H9 (cell line): ENCODE data around the gene LECT2. TPM values are rescaled to one million over a fixed set of nuclear protein-coding genes. Genes with fewer than 3 reads are reported as not detected.

Experiments
- DNase-seq: peaks from one replicate; pipeline ENCODE4 v3.0.0-alpha.2; 2017
- H2AFZ ChIP-seq: one replicate; pipeline ENCODE4 v1.6.1; 2013; ENCODE audit warnings: mild to moderate bottlenecking, low read length, control low read depth, moderate library complexity
- H2AK5ac ChIP-seq: 2 replicates; pipeline ENCODE4 v1.6.1; 2013; ENCODE audit warnings: low read length, control low read depth, mixed read lengths; ENCODE audit not compliant: insufficient read length
- H2BK120ac ChIP-seq: one replicate; pipeline ENCODE4 v1.6.1; 2013; ENCODE audit warnings: low read depth, mild to moderate bottlenecking, low read length, control low read depth, inconsistent platforms; ENCODE audit not compliant: poor library complexity, severe bottlenecking
- H2BK12ac ChIP-seq: 2 replicates; pipeline ENCODE4 v1.6.1; 2013; ENCODE audit warnings: low read length, control low read depth, mixed read lengths, low read depth; ENCODE audit not compliant: insufficient read length
- H2BK15ac ChIP-seq: 2 replicates; pipeline ENCODE4 v1.6.1; 2013; ENCODE audit warnings: low read depth, low read length, control low read depth
- H2BK20ac ChIP-seq: one replicate; pipeline ENCODE4 v1.6.1; 2013; ENCODE audit warnings: low read depth, mild to moderate bottlenecking, low read length, control low read depth, inconsistent platforms; ENCODE audit not compliant: poor library complexity, severe bottlenecking
- H2BK5ac ChIP-seq: 2 replicates; pipeline ENCODE4 v1.6.1; 2013; ENCODE audit warnings: low read length, control low read depth, mixed read lengths; ENCODE audit not compliant: insufficient read length
- H3K14ac ChIP-seq: 2 replicates; pipeline ENCODE4 v1.6.1; 2013; ENCODE audit warnings: low read length, control low read depth; ENCODE audit not compliant: insufficient read depth
- H3K18ac ChIP-seq: 2 replicates; pipeline ENCODE4 v1.6.1; 2013; ENCODE audit warnings: low read depth, mild to moderate bottlenecking, mixed read lengths, low read length, control low read depth; ENCODE audit not compliant: insufficient read length
- H3K23ac ChIP-seq: 2 replicates; pipeline ENCODE4 v1.6.1; 2013; ENCODE audit warnings: low read length, control low read depth, mixed read lengths, low read depth; ENCODE audit not compliant: insufficient read length
- H3K23me2 ChIP-seq: 2 replicates; pipeline ENCODE4 v1.6.1; 2013; ENCODE audit warnings: low read depth, mild to moderate bottlenecking, mixed read lengths, low read length, control low read depth; ENCODE audit not compliant: insufficient read length, poor library complexity, severe bottlenecking
- H3K27ac ChIP-seq: 2 replicates; pipeline ENCODE4 v1.5.1; 2013; ENCODE audit warnings: low read length, control low read depth, mixed read lengths, low read depth; ENCODE audit not compliant: insufficient read length
- H3K27me3 ChIP-seq: 2 replicates; pipeline ENCODE4 v1.6.1; 2013; ENCODE audit warnings: low read length, control low read depth, inconsistent platforms; ENCODE audit not compliant: insufficient read depth
- H3K4ac ChIP-seq: 2 replicates; pipeline ENCODE4 v1.6.1; 2013; ENCODE audit warnings: low read depth, mild to moderate bottlenecking, control low read depth, inconsistent platforms, low read length, moderate library complexity
- H3K4me1 ChIP-seq: 2 replicates; pipeline ENCODE4 v1.6.1; 2013; ENCODE audit warnings: low read length, control low read depth, inconsistent platforms; ENCODE audit not compliant: insufficient read depth
- H3K4me2 ChIP-seq: 2 replicates; pipeline ENCODE4 v1.6.1; 2013; ENCODE audit warnings: low read length, control low read depth, mixed read lengths; ENCODE audit not compliant: insufficient read length, insufficient read depth
- H3K56ac ChIP-seq: 2 replicates; pipeline ENCODE4 v1.6.1; 2013; ENCODE audit warnings: low read depth, mild to moderate bottlenecking, mixed read lengths, low read length, control low read depth; ENCODE audit not compliant: insufficient read length
- H3K79me1 ChIP-seq: 2 replicates; pipeline ENCODE4 v1.6.1; 2013; ENCODE audit warnings: low read depth, mild to moderate bottlenecking, moderate library complexity, low read length, control low read depth, inconsistent platforms; ENCODE audit not compliant: insufficient read depth, poor library complexity, severe bottlenecking
- H3K79me2 ChIP-seq: 2 replicates; pipeline ENCODE4 v1.6.1; 2013; ENCODE audit warnings: low read length, control low read depth, inconsistent platforms; ENCODE audit not compliant: insufficient read depth
- H3K9ac ChIP-seq: 2 replicates; pipeline ENCODE4 v1.6.1; 2013; ENCODE audit warnings: low read length, control low read depth, mixed read lengths; ENCODE audit not compliant: insufficient read length; ENCODE audit errors: extremely low read depth
- H3K9me3 ChIP-seq: one replicate; pipeline ENCODE4 v1.6.1; 2013; ENCODE audit warnings: low read depth, low read length, inconsistent platforms; ENCODE audit not compliant: control insufficient read depth
- H3T11ph ChIP-seq: one replicate; pipeline ENCODE4 v1.6.1; 2013; ENCODE audit warnings: mild to moderate bottlenecking, low read length, control low read depth, inconsistent platforms
- H4K20me1 ChIP-seq: one replicate; pipeline ENCODE4 v1.6.1; 2013; ENCODE audit not compliant: control insufficient read depth, insufficient read length, insufficient read depth
- H4K5ac ChIP-seq: 2 replicates; pipeline ENCODE4 v1.6.1; 2013; ENCODE audit warnings: low read depth, mild to moderate bottlenecking, mixed read lengths, low read length, control low read depth; ENCODE audit not compliant: insufficient read length
- H4K8ac ChIP-seq: replicated peaks from 2 replicates; pipeline ENCODE4 v1.6.1; 2013; ENCODE audit warnings: low read length, control low read depth, mixed read lengths, low read depth; ENCODE audit not compliant: insufficient read length
- H4K91ac ChIP-seq: 2 replicates; pipeline ENCODE4 v1.6.1; 2013; ENCODE audit warnings: low read depth, mild to moderate bottlenecking, moderate library complexity, mixed read lengths, low read length, control low read depth; ENCODE audit not compliant: insufficient read length
- H3K27ac Mint-ChIP-seq, 3 experiments: 2 replicates in 2 of 3; 3 replicates in 1 of 3; pipeline ENCODE4 v1.8.0; 2020 to 2021; ENCODE audit warnings: mixed read lengths in 3 of 3, mild to moderate bottlenecking in 1 of 3, moderate library complexity in 1 of 3
- H3K27me3 Mint-ChIP-seq: 2 replicates; pipeline ENCODE4 v1.8.0; 2021; ENCODE audit warnings: low read depth, mild to moderate bottlenecking, moderate library complexity, mixed read lengths
- H3K36me3 Mint-ChIP-seq, 3 experiments: 2 replicates in 2 of 3; 3 replicates in 1 of 3; pipeline ENCODE4 v1.8.0; 2020 to 2021; ENCODE audit warnings: low read depth in 3 of 3, mixed read lengths in 3 of 3; ENCODE audit not compliant: insufficient read depth in 1 of 3
- H3K4me1 Mint-ChIP-seq, 2 experiments: 2 replicates each; pipeline ENCODE4 v1.8.0; 2020; ENCODE audit warnings: mixed read lengths in 2 of 2
- H3K4me3 Mint-ChIP-seq, 2 experiments: 2 replicates in 1 of 2; 3 replicates in 1 of 2; pipeline ENCODE4 v1.8.0; 2020 to 2021; ENCODE audit warnings: mild to moderate bottlenecking in 2 of 2, mixed read lengths in 2 of 2, moderate library complexity in 1 of 2
- H3K9me3 Mint-ChIP-seq, 2 experiments: 2 replicates in 1 of 2; 3 replicates in 1 of 2; pipeline ENCODE4 v1.8.0; 2020; ENCODE audit warnings: mild to moderate bottlenecking in 2 of 2, mixed read lengths in 2 of 2, moderate library complexity in 1 of 2
- WGBS: extraction: QIAGEN DNeasy Blood & Tissue Kit; methylation state at CpG from one replicate; pipeline ENCODE4 v1.1.7; 2013; ENCODE audit warnings: missing lambda C conversion rate, low lambda C conversion rate, mixed read lengths; ENCODE audit not compliant: insufficient read length; ENCODE audit errors: extremely low coverage; 5-methylcytosine and 5-hydroxymethylcytosine counted together
- total RNA-seq: library from RNA; stranded (reverse); gene quantifications from 2 replicates; pipeline ENCODE4 v1.2.1, GENCODE V29; 2021
- TF ChIP-seq, protein P1 (sequence below): fragments of 200-600 bp; sonication (generic); conservative IDR thresholded peaks from 3 replicates; pipeline ENCODE4 v1.8.0; 2021; ENCODE audit warnings: antibody characterized with exemption, mild to moderate bottlenecking

Gene LECT2
- total RNA-seq, 1 experiment from 2014 or later: not detected

- no peak overlapping the region for H4K5ac ChIP-seq
- DNase-seq: no peak
- H3K4ac ChIP-seq: no peak overlapping the region
- Mint-ChIP-seq H3K36me3 (no peaks in the 10 kb centered on the region), H3K27me3 (peaks cover 4% of the 10 kb centered on the region), H3K27ac (no peak overlapping the region), H3K9me3 (no peaks in the 10 kb centered on the region), H3K4me1 (peaks cover 0 to 7% of the 10 kb centered on the region in 2 experiments; a peak in 2 of 4 replicates), H3K4me3 (no peak overlapping the region)
- H2BK20ac ChIP-seq: no peak overlapping the region
- TF ChIP-seq, protein P1, sequence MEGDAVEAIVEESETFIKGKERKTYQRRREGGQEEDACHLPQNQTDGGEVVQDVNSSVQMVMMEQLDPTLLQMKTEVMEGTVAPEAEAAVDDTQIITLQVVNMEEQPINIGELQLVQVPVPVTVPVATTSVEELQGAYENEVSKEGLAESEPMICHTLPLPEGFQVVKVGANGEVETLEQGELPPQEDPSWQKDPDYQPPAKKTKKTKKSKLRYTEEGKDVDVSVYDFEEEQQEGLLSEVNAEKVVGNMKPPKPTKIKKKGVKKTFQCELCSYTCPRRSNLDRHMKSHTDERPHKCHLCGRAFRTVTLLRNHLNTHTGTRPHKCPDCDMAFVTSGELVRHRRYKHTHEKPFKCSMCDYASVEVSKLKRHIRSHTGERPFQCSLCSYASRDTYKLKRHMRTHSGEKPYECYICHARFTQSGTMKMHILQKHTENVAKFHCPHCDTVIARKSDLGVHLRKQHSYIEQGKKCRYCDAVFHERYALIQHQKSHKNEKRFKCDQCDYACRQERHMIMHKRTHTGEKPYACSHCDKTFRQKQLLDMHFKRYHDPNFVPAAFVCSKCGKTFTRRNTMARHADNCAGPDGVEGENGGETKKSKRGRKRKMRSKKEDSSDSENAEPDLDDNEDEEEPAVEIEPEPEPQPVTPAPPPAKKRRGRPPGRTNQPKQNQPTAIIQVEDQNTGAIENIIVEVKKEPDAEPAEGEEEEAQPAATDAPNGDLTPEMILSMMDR: no peak
- no peak overlapping the region for H4K8ac ChIP-seq
- H2BK5ac ChIP-seq: no peak overlapping the region
- no peak overlapping the region for H3K56ac ChIP-seq
- no peaks in the 10 kb centered on the region for H4K20me1 ChIP-seq
- no peak overlapping the region for H3K23ac ChIP-seq
- no peak overlapping the region for H3K18ac ChIP-seq
- H3K9me3 ChIP-seq: no peaks in the 10 kb centered on the region
- no peak overlapping the region for H3K27ac ChIP-seq
- no peak overlapping the region for H3K4me2 ChIP-seq
- no peak overlapping the region for H2BK120ac ChIP-seq
- H3K9ac ChIP-seq: no peak overlapping the region
- no CpG with 5 or more reads among the region's 3 CpGs for WGBS
- no peak overlapping the region for H3K14ac ChIP-seq
- H2BK15ac ChIP-seq: no peak overlapping the region
- no peaks in the 10 kb centered on the region for H3K79me1 ChIP-seq
- no peaks in the 10 kb centered on the region for H3K27me3 ChIP-seq
- H4K91ac ChIP-seq: no peak overlapping the region
- no peaks in the 10 kb centered on the region for H3K4me1 ChIP-seq
- no peak overlapping the region for H2AFZ ChIP-seq
- no peaks in the 10 kb centered on the region for H3K23me2 ChIP-seq
- no peaks in the 10 kb centered on the region for H3K79me2 ChIP-seq
- H3T11ph ChIP-seq: no peak overlapping the region
- no peak overlapping the region for H2BK12ac ChIP-seq
- no peak overlapping the region for H2AK5ac ChIP-seq
Observed at GRCh38 chr5:136004436-136004835, 49.7 kb upstream of the LECT2 start.
